B cell (primary cell): Measurements from ENCODE around the gene VAV2.

ENCODE experiments used
- CTCF ChIP-seq: fragments of 200-600 bp; IDR thresholded peaks from one replicate; pipeline ENCODE4 v1.8.0; 2022; ENCODE audit warnings: antibody characterized with exemption, mild to moderate bottlenecking
- EZH2 ChIP-seq: IDR thresholded peaks from 2 replicates; pipeline ENCODE4 v1.6.1; 2012; ENCODE audit warnings: borderline replicate concordance, low read depth, mild to moderate bottlenecking, moderate library complexity, low read length; ENCODE audit not compliant: insufficient read depth, poor library complexity, severe bottlenecking

GRCh38 chr9:133864011-133864410 is 128.1 kb downstream of the VAV2 start:
- TF ChIP-seq CTCF, result no peak
- no peak for TF ChIP-seq EZH2
